Right ventricle myocardium inferior (tissue), 1 donor: ENCODE measurements around the gene UGGT2. TPM values are rescaled to one million over a fixed set of nuclear protein-coding genes. Genes with fewer than 3 reads are reported as not detected.
"Not testable (repeated sequence)": the region's sequence is repeated elsewhere in the genome, so short reads cannot be mapped to it uniquely, and the experiment has no call there.

Source experiments
- ATAC-seq: fragments of 200-7000 bp; cut with Tn5 transposase; one replicate; pipeline ENCODE4 v1.9.1; 2020; ENCODE audit warnings: mild to moderate bottlenecking, moderate library complexity
- DNase-seq: peaks from one replicate; pipeline ENCODE4 v3.0.0; 2021; ENCODE audit errors: missing footprints
- intact Hi-C: fragments of 100-400 bp; cut with DNase I; formaldehyde crosslinking; loops from one replicate; pipeline ENCODE4 v1.11.0; 2022
- total RNA-seq: library from RNA; stranded (reverse); fragmentation: NEBNext Ultra II Directional; extraction: Animal tissue kit (Norgen Biotek cat#: 25700); gene quantifications from one replicate; pipeline ENCODE4 v1.2.1, GENCODE V29; 2021
- donor health status: DM: no; HTN: yes; CAD: no; lungs with severe emphysema.

Gene UGGT2
- total RNA-seq, 1 donor from 2014 or later: 10.0 TPM

GRCh38 chr13:95858286-95859075 lies 194.7 kb downstream of the UGGT2 start:
- no peak for DNase-seq
- intact Hi-C loops: no loop called here
- ATAC-seq: no peak

- ATAC-seq, intact Hi-C loops, DNase-seq: not testable (repeated sequence)
Measured at GRCh38 chr13:95845656-95846055, 207.5 kb downstream of the UGGT2 start.

GRCh38 chr13:95842898-95843297 lies 210.3 kb downstream of the UGGT2 start:
- DNase-seq (no peak), ATAC-seq (no peak)
- intact Hi-C loops: no loop called here

DNA sequence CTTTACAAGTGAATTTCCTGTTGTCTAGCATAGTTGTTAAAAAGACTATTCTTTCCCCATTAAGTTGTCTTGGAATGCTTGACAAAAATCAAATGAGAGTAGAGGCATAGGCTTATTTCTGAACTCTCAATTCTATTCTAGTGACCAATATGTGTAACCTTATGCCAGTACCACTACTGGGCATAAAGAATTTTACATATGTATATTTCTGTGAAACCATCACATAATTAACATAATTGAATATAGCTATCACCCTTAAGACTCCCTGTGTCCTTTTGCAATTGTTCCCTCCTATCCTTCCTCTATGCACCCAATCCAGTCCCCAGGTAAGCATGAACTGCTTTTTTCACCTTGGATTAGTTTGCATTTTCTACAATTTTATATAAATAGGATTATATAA lies 211.3 kb downstream of the UGGT2 start:
- ATAC-seq (no peak), DNase-seq (no peak)
- intact Hi-C loops: no loop called here

DNA sequence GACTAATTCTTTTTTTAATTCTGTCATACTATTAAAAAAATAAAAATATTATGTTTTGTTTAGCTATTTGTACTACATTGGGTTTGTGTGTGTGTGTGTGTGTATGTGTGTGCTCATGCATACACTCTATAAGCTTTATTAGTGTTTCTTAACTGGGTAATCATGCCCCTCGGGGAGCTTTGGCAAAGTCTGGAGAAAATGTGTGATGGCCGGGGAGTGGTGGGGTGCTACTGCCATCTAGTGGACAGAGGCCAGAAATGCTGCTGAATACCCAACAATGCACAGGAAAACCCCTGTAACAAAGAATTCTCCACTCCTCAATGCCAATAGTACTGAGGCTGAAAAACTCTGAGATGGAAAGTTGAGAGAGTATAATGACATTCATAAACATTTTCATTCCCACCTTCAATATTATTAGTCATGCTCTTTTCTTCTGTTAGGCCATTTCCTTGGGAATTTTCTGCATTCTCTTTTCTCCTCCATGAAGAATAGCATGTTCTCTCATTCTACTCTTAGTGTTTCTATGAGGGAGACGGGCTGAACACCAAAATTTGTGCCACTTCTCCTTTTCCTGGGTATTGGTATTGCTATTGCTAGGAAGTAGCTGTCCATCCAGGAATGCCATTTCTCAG lies 219.0 kb downstream of the UGGT2 start:
- DNase-seq (peak; percentile 66), ATAC-seq (peak; percentile 65)
- intact Hi-C loops: loop anchor here (1.0 to 5.0 kb wide), 4 partner anchors 209 to 647 kb away; no protein-coding TSS in a partner anchor

DNA sequence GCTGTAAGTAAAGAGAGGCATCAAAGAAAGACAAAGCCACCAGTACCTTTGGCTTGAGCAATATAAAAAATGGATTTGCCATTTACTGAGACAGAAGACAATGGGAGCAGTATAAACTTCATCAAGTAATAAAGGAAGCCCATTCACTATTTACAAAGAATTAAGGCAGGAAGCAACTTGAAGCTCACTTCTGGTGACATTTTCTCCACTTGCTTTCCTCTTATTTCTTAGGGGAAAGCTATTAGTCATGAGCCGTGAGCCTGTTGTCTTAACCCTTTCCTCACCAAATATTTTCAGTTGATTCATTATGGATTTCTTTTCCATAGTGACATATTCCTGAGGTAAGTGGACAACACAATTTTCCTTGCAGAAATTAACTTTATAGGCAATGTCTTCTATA lies 219.5 kb downstream of the UGGT2 start:
- no peak for DNase-seq

GRCh38 chr13:95833126-95833525 lies 220.1 kb downstream of the UGGT2 start:
- DNase-seq: no peak
- intact Hi-C loops: loop anchor here (5.0 kb wide), 1 partner anchor 646 kb away; no protein-coding TSS in a partner anchor
- ATAC-seq: no peak

More for the DNA sequence above, 219.5 kb downstream of the UGGT2 start:
- intact Hi-C loops: loop anchor here (1.0 to 5.0 kb wide), 4 partner anchors 209 to 646 kb away; no protein-coding TSS in a partner anchor
- no peak for ATAC-seq

GRCh38 chr13:95822303-95822702 lies 230.9 kb downstream of the UGGT2 start:
- intact Hi-C loops: no loop called here
- DNase-seq (no peak), ATAC-seq (no peak)

DNA sequence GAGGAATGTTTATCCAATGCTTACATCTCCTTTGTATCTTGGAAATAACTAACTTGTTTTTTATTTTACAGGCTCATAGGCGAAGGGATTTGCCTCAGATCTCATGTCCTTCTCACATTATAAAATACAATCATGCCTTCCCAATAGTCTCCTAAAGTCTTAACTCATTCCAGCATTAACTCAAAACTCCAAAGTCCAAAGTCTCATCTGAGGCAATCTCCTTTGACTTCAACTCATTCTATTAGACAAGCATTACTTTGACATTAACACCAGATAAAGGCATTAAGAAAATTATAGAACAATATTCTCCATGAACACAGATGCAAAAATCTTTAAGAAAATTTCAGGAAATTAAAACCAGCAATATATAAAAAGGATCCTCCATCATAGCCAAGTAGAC lies 238.7 kb downstream of the UGGT2 start:
- intact Hi-C loops: no loop called here
- ATAC-seq (no peak), DNase-seq (no peak)

DNA sequence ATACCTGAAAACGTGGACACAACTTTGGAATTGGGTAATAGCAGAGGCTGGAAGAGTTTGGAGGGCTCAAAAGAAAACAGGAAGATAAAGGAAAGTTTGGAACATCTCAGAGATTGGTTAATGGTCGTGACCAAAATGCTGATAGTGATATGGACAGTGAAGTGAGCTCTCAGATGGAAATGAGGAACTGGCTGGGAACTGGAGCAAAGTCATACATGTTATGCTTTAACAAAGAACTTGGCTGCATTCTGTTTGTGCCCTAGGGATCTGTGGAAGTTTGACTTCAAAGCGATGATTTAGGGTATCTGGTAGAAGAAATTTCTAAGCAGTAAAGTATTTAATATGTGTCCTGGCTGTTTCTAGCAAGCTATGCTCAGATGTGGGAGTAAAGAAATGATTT lies 240.1 kb downstream of the UGGT2 start:
- no peak for DNase-seq
- no peak for ATAC-seq
- intact Hi-C loops: no loop called here

GRCh38 chr13:95809429-95809828 lies 243.8 kb downstream of the UGGT2 start:
- ATAC-seq: no peak
- peak; percentile 60 for DNase-seq
- intact Hi-C loops: no loop called here

DNA sequence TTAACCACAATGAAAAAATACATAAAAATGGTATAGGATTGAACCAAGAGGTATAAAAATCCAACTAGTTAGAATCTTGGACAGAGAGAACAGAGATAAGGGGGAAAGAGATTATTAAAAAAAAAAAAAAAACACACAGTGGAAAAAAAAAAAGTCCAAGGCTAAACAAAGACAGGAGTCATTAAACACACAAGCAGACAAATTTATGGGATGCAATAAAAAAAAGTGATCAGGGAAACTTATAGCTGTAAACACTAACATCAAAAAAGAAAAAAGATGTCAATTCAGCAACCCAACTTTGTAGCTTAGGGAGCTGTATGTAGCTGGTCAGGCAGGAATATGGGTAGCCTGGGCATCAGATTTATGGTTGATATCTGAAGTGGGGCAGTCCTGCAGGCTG lies 247.3 kb downstream of the UGGT2 start:
- intact Hi-C loops: no loop called here
- DNase-seq (no peak), ATAC-seq (no peak)

DNA sequence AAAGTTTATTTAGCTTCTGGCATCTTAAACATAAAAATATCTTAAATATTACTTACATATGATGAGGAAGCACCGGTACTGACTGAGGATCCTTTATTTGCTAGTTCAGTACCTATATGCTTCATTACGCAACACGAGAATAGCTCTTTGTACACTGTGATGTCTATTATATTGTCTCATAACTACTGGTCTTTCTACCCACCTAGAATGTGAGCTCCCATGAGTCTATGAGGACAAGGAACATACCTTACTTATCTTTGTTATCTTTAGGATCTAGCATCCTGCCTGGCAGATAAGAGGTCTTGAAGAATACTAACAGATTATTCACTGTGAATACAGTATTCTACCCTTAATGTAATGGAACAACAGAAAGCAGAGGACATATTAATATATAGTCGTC lies 251.4 kb downstream of the UGGT2 start:
- ATAC-seq (no peak), DNase-seq (no peak)
- intact Hi-C loops: no loop called here

- DNase-seq (no peak), ATAC-seq (no peak)
- intact Hi-C loops: no loop called here
Measured at GRCh38 chr13:95800436-95800835, 252.8 kb downstream of the UGGT2 start.

GRCh38 chr13:95797016-95797415 lies 256.2 kb downstream of the UGGT2 start:
- ATAC-seq (no peak), DNase-seq (no peak)
- intact Hi-C loops: no loop called here

- ATAC-seq (no peak), DNase-seq (no peak)
- intact Hi-C loops: no loop called here
Measured at GRCh38 chr13:95793781-95794180, 259.4 kb downstream of the UGGT2 start.

DNA sequence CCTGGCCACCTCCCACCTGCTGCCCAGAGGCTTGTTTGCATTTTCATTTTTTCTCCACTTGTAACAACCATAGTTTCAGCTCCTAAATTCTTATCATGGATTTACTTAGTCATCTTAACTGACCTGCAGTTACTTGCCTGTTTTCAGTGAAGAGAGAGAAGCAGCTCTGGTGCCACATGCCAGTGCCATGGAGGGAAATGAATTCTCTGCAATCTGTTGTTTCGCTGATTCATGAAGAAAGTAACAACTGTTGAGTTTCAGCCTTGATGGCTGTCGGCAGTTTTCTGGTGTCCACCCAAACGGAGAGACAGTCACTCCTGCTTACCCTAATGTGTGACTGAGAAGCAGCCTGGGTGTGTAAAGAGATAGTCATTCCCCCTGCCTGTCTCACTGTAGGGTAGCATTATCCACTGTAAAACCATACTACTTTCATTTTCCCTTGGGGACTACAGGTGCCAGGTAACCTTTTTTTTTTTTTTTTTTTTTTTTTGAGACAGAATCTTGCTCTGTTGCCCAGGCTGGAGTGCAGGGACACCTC lies 260.1 kb downstream of the UGGT2 start:
- ATAC-seq: no peak
- intact Hi-C loops: no loop called here
- DNase-seq: no peak

- no peak for DNase-seq
- intact Hi-C loops: no loop called here
- no peak for ATAC-seq
Measured at GRCh38 chr13:95791084-95791722, 262.0 kb downstream of the UGGT2 start.

DNA sequence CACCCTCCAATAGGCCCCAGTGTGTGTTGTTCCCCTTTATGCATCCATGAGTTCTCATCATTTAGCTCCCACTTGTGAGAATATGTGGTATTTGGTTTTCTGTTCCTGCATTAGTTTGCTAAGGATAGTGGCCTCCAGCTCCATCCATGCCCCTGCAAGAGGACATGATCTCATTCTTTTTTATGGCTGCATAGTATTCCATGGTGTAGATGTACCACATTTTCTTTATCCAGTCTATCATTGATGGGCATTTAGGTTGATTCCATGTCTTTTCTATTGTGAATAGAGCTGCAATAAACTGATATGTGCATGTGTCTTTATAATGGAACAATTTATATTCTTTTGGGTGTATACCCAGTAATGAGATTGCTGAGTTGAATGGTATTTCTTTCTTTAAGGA lies 263.9 kb downstream of the UGGT2 start:
- ATAC-seq, DNase-seq, intact Hi-C loops: not testable (repeated sequence)

DNA sequence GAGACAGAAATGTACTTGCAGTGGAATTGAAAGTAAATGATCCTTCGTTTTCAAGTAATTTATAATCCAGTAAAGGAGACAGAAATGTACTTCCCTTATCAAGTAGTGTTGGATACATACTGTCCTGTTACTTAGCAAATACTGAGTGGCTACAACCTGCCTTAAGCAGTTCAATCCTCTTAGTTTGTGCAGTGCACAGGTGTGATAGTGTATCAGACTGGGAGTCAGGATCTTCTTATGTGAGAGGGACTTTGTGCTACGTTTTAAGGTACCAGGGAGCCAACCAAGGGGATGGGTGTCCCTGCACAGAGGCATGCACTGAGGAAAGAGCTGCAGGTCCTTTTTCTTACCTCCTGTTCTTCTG lies 265.1 kb downstream of the UGGT2 start:
- no peak for ATAC-seq
- intact Hi-C loops: no loop called here
- DNase-seq: no peak
